Measurements from ENCODE around the gene TRIM56. TPM values are rescaled to one million over a fixed set of nuclear protein-coding genes. Genes with fewer than 3 reads are reported as not detected.
"Not testable (repeated sequence)": the region's sequence is repeated elsewhere in the genome, so short reads cannot be mapped to it uniquely, and the experiment has no call there.

Gene TRIM56
- polyA plus RNA-seq, 1 experiment, result 3.2 TPM

GRCh38 chr7:101120315-101120714 is 35.0 kb downstream of the TRIM56 start:
- POLR2A ChIA-PET, result interaction anchor here (0.5 kb wide), 1 partner anchor 16 kb away, joined by 5 read pairs; no protein-coding TSS in a partner anchor
- H3K36me3 ChIP-seq (ENCODE audit: control insufficient read depth, insufficient read depth, low read length), result no peaks in the 10 kb centered on the region
- TF ChIP-seq, protein P1, sequence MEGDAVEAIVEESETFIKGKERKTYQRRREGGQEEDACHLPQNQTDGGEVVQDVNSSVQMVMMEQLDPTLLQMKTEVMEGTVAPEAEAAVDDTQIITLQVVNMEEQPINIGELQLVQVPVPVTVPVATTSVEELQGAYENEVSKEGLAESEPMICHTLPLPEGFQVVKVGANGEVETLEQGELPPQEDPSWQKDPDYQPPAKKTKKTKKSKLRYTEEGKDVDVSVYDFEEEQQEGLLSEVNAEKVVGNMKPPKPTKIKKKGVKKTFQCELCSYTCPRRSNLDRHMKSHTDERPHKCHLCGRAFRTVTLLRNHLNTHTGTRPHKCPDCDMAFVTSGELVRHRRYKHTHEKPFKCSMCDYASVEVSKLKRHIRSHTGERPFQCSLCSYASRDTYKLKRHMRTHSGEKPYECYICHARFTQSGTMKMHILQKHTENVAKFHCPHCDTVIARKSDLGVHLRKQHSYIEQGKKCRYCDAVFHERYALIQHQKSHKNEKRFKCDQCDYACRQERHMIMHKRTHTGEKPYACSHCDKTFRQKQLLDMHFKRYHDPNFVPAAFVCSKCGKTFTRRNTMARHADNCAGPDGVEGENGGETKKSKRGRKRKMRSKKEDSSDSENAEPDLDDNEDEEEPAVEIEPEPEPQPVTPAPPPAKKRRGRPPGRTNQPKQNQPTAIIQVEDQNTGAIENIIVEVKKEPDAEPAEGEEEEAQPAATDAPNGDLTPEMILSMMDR (IDR thresholded peaks at IDR 0.05; ENCODE audit: insufficient read depth, low read depth, low read length), result no peak
- DNase-seq (ENCODE audit: low read depth), result no peak
- H3K4me3 ChIP-seq (ENCODE audit: low read depth, low read length), result no peak overlapping the region
- no peaks in the 10 kb centered on the region for H3K27me3 ChIP-seq (ENCODE audit: control insufficient read depth, insufficient read depth, low read length)
- CTCF ChIA-PET, result interaction anchor here (0.6 kb wide), 1 partner anchor 1099 kb away, joined by 3 read pairs; no protein-coding TSS in a partner anchor

GRCh38 chr7:101121631-101121990 is 36.3 kb downstream of the TRIM56 start:
- not testable (repeated sequence) for H3K36me3 ChIP-seq (ENCODE audit: control insufficient read depth, insufficient read depth, low read length); H3K4me3 ChIP-seq (ENCODE audit: low read depth, low read length); DNase-seq (ENCODE audit: low read depth); H3K27me3 ChIP-seq (ENCODE audit: control insufficient read depth, insufficient read depth, low read length)
- ChIA-PET CTCF (interaction anchor here (1.4 to 2.4 kb wide), 2 partner anchors 20 to 226 kb away, joined by 4 to 9 read pairs; partner anchors contain the start of gene ACHE), POLR2A (interaction anchor here (0.6 to 1.0 kb wide), 4 partner anchors 34 to 528 kb away, joined by 3 to 11 read pairs (median 5); partner anchors contain the start of genes SLC12A9 and TRIM56)

DNA sequence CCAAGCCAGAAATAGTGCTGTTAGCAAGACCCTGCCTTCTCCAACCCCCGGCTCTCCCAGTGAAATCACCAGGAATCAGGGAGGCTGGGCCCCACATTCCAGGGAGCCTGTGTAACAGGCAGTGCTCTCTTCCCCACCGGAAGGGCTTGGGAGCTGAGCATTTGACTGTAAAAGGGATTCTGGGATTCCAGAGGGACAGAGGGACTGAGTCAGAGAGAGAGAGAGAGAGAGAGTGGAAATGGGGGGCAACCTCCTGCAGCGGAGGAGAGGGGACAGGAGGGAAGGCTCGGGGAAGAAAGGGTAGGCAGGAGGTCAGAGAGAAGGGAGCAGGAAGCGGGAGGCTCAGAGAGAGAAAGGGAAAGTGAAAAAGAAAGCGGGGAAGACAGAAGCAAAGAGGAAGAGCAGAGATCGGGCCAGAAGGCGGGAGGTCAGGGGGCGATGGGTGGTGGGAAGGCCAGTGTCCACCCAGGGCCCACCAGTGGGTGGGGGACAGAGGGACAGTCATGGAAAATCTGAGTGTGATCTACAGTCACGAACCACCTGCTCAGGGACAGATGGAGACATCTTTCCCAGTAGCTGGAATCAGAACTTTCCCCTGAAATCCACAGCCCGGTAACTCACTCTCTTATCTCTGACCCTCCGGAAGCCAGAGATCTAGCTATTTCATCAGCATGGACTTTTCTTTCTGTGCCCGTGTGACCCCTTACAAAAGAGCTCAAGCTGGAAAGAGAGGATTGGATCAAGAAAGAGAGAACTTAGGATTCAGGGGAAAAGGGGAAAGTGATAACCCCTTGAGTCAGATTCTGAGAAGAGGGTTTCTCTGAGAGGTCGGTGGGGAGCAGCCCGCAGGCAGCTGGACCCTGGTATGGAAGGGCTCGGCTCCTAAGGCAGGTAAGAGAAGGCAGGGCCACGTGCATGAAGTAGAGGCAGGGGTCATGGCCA is 37.0 kb downstream of the TRIM56 start:
- TF ChIP-seq, protein P1 (IDR thresholded peaks at IDR 0.05; ENCODE audit: insufficient read depth, low read depth, low read length), result no peak
- H3K4me3 ChIP-seq (ENCODE audit: low read depth, low read length), result peak overlapping the region; percentile 36
- CTCF ChIA-PET, result interaction anchor here (0.6 to 3.1 kb wide), 6 partner anchors 12 to 227 kb away, joined by 3 to 15 read pairs (median 4); partner anchors contain the start of gene ACHE
- peak; percentile 97 for DNase-seq (ENCODE audit: low read depth)
- POLR2A ChIA-PET, result interaction anchor here (0.6 to 1.0 kb wide), 4 partner anchors 35 to 528 kb away, joined by 3 to 11 read pairs (median 5); partner anchors contain the start of genes SLC12A9 and TRIM56
- no peaks in the 10 kb centered on the region for H3K36me3 ChIP-seq (ENCODE audit: control insufficient read depth, insufficient read depth, low read length)
- H3K27me3 ChIP-seq (ENCODE audit: control insufficient read depth, insufficient read depth, low read length), result no peaks in the 10 kb centered on the region

GRCh38 chr7:101122933-101123702 is 37.8 kb downstream of the TRIM56 start:
- no peak overlapping the region for H3K4me3 ChIP-seq (ENCODE audit: low read depth, low read length)

DNA sequence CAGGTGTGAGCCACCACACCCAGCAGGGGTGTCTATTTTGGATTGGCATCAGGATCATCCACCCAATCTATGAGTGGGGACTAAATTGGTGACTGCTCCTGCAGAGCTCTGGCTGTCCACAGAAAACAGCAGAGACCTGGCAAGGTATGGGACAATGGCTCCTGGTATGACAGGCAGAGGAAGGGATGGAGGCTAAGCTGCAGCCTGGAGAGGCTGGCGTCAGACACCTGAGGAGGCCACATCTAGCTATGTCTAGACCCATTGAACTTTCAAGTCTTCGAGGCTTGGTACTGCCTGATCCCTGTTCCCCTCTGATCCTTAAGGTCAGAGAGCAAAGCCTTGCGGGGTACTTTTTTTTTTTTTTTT is 38.4 kb downstream of the TRIM56 start:
- Histone ChIP-seq H3K27me3 (ENCODE audit: control insufficient read depth, insufficient read depth, low read length) (no peaks in the 10 kb centered on the region), H3K36me3 (ENCODE audit: control insufficient read depth, insufficient read depth, low read length) (no peaks in the 10 kb centered on the region), H3K4me3 (ENCODE audit: low read depth, low read length) (no peak overlapping the region)
- no peak for DNase-seq (ENCODE audit: low read depth)
- ChIA-PET CTCF (interaction anchor here (0.9 to 3.1 kb wide), 4 partner anchors 29 to 229 kb away, joined by 3 to 15 read pairs (median 6); partner anchors contain the start of genes ACHE and TRIM56), POLR2A (no interaction called here)
- TF ChIP-seq, protein P1 (IDR thresholded peaks at IDR 0.05; ENCODE audit: insufficient read depth, low read depth, low read length), result no peak

More at GRCh38 chr7:101122933-101123702, 37.8 kb downstream of the TRIM56 start:
- CTCF ChIA-PET, result interaction anchor here (0.8 to 3.1 kb wide), 7 partner anchors 11 to 228 kb away, joined by 3 to 15 read pairs (median 3); partner anchors contain the start of genes ACHE and TRIM56
- TF ChIP-seq, protein P1 (IDR thresholded peaks at IDR 0.05; ENCODE audit: insufficient read depth, low read depth, low read length), result no peak
- Histone ChIP-seq H3K36me3 (ENCODE audit: control insufficient read depth, insufficient read depth, low read length) (no peaks in the 10 kb centered on the region), H3K27me3 (ENCODE audit: control insufficient read depth, insufficient read depth, low read length) (no peaks in the 10 kb centered on the region)
- DNase-seq (ENCODE audit: low read depth), result no peak
- POLR2A ChIA-PET, result no interaction called here

All from BJ (cell line).